ENCODE data around the gene TXNIP.

The TXNIP gene

DNA sequence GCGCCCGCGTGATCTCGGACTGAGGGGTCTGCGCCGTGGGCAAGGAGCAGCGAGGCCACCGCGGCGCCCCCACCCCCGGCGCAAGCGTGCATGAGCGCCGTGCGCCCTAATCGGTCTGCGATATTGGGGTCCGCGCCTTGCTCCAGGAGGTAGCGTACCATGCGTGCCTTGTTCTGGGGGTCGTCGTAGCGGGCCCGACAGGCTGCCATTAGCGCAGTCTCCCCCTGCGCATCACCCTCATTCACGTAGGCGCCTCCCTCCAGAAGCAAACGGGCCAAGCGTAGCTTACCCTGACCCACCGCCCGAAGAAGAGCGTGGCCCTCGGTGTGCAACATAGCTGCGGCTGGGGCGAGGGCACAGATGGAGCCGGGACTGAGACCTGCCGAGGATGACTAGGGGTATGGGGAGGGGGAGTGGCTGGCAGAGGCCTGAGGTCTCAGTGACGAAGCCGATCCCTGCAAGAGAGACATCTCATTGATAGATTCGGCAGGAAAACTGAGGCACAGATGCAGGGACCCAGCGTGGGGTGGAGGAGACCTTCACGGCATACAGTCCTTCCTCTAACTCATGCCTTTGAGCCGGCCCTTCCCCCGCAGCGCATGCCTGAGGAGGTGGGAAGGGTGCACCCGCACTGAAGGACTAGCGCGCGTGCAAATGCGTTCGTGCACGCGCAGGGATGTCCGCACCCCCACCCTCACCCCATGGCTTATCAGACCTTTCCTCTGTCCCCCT is 34.8 kb downstream of the TXNIP start:
- DNase-seq, result peak; percentile 51

DNA sequence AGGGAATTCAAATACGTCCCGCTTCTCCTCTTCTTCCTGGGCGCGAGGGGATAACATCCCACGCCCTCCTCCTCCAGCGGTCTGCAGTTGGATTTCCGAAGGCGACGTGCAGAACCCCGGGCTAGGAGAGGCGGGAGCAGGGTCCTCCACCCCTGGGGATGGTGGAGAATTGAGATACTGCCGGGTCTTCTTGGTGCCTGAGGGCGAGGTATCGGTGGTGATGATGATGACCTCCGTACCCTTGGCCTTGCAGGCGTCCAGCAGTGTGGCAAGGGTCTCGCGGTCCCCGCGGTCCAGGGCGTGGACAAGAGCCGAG is 35.3 kb downstream of the TXNIP start:
- no peak for DNase-seq

DNA sequence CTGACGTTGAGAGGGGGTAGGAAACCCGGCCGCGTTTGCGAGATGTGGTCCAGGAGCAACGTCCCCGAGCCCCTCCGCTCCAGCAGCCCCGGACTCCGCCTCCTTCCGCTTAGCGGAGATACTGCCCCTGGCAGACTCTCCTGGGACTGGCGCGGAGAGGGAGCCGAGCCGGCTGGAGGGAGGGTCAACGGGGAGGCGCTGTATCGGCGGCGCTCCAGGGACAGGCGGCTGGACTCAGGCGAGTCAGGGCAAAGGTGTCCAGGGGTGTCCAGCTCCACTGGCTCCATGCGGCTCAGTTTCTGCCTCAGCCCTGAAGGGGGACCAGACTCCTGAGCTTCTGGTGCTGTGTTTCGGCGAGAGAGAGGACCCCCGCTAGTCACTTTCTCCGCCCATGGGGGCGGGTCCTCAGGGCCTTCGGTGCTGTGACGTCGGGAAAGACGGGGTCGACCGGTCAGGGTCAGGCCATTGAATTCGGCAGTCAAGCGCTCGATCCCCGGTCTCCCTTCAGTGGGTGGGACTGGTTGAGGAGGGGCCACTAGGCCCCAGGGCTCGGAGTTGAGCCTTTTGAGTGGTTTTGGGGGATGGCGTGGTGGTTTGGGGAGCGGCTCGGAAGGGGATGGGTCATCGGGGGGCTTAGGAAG is 35.8 kb downstream of the TXNIP start:
- peak; percentile 50 for DNase-seq

DNA sequence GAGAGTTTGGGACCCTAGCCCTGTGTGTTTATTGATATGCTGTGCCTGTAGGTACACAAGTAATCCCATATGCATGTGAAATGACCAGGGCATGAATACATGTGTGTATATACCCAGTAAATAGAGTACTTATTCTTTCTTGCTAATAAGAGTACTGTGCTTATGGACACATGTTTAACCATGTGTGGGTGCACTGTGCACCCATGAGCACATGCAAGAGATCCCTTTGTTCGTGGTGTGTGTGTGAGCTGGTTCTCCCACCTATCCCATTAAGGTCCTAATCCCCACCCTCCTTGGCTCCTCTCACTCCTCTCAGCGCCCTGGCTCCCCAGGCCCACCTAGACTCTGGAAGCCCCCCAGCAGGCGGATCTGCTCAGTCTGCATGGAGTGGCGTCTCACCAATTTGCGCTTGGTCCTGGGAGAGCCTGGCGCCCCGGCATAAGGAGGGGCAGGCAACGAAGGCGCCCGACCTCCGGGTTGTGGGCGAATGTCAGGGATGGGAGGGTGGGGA is 36.4 kb downstream of the TXNIP start:
- DNase-seq, result no peak

DNA sequence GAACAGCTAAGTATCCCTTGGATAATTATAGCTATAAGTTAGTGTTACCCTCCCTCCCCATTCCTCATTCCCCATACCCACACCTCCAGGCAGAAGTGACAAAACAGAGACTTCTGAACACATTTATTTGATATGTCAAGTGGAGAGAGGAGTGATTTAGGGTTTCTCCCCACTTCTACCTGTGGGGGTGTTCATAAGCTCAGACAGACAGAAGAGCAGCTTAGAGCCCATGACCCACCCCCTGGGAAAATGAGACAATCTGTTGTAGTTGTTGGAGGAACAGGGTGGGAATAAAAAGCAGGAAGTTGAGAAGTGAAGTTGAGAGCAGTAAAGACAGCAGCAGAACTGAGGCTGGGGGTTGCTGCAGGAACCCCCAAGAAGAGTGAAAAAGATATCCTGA is 37.0 kb downstream of the TXNIP start:
- no peak for DNase-seq

DNA sequence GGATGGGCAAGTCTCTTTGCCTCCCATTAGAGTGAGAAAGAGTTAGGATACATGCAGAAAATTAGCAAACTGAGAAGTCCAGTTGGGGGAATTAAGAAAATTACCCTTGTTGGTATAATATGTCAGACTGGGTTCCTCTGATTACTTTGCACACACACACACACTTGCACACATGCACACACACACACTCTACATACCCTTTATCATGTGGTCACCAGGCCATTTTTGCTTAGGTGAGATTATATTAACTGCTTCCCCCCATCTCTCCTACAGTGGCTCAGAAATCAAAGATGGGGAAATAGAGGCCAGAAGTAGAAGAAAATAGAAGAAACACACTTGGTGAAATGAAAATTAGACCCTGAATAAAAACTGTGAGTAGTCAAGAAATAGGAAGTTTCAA is 37.6 kb downstream of the TXNIP start:
- no peak for DNase-seq

DNA sequence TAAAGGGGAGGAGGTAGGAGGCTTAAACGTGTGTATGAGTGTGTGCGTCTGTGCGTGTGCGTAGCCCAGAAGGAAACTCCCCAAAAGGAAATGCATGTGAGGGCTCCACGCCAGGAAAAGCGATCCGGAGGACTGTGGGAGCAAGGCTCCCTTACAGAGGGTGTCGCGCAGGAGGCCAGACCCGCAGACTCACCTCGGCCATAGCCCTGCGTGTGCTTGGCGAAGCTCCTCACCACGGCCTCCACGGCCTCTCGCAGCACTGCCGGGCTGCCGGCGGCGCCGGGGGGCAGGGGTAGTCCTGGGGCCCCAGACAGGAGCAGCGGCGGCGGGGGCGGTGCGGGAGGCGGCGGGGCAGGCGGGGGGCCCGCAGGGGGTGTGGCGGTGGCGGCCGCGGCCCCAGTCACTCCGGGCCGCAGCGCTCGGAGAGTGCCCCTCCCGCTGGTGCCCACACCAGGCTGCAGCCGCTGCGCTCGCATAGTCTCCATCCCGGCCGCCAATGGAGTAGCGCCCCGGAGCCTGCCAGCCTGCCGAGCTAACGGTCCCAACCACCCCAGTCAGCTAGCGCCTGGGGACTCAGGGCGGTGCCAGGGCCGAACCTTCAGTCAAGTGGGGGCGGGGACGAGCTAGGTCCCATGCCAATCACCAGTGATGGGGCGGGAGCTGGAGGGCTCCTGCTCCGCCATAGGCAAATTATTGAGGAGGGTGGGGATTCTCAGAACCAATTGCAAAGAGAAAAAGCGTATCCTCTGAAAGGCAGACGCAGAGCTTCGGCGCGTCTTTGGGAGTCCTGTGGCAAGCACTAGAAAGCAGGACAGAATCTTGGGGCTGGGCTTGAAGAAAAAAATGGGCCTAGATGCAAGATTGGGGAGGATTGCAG is 38.7 kb downstream of the TXNIP start, which contains the start of gene LIX1L:
Gene LIX1L, minus strand, starts transcription at position 575 of the 877 bp plus-strand sequence. Its CDS starts 90 bp downstream, at position 485.
- peak; percentile 93 for DNase-seq

DNA sequence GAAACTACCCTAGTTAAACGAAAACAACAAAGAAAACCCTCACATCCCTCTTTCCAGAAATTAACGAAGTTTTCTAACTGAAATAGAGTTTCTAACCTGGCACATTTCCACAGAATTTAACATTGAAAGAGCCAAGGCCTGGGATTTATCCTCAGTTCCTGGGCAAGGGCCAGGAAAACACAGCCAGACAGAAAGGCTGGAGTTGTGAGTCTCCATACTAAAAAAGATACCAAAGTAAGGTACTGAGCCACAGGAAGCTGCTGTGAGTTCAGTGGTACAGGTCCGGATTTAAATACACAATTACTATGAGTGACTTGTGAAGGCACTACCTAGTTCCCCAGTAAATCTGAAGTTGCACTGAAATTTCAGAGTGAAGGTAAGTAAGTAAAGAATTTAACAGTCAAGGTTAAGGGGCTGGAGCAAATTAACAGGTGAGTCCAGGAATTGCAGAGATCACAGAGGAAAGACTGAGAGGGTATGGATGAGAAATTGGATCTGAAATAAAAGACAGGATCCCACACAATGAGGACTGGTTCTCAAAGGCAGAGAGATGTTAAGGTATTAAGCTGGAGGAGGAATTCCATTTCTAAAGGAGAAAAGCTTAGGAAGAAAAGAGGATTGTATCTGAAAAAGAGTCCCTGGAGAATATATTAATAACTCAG is 39.5 kb downstream of the TXNIP start:
- no peak for DNase-seq

DNA sequence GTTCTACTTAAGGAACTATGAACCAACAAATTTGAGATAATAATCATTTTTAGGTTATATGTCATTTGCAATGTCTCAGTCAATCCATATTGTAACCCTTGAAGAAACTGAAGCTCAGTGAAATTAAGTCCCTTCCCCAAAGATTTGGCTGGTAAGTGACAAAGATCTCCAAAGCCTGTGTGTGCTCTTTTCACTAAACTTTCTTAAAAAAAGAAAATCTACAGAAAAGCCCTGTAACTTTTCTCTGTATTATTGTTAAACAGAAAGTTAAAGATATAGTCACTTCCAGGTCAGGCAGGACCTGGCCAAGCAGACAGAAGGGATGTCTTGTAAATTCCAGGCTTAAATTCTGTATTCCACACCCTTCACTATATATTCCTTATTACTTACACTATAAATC is 40.0 kb downstream of the TXNIP start:
- no peak for DNase-seq

DNA sequence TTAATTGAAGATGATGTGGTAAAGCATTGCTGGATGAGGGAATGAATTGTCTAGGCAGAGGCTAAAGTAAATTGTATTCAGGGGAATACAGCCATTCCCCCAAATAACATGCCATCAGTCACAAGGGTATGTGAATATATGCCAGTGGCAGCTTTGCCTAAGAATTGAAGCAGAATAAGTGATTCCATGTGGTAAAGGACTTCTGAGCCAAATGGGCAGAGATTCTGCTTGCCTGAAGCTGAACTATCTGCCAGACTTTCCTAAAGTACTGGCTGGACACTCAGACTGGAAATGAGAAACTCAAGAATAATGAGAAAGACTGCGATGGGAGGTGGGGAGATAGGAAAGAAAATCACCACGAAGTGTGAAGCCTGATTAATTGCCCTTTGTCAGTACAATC is 40.9 kb downstream of the TXNIP start:
- no peak for DNase-seq

DNA sequence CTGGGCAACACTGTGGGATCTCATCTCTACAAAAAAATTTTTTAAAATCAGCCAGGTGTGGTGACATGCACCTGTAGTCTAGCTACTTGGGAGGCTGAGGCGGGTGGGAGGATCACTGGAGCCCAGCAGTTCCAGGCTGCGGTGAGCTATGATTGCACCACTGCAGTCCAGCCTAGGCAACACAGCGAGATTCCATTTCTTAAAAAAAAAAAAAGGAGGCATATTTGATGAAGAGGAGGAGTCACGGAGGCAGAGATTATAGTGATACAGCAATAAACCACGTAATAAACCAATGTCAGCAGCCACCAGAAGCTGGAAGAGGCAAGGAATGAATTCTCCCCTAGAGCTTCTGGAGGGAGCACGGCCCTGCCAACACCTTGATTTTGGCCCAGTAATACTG is 42.5 kb downstream of the TXNIP start:
- DNase-seq, result no peak

DNA sequence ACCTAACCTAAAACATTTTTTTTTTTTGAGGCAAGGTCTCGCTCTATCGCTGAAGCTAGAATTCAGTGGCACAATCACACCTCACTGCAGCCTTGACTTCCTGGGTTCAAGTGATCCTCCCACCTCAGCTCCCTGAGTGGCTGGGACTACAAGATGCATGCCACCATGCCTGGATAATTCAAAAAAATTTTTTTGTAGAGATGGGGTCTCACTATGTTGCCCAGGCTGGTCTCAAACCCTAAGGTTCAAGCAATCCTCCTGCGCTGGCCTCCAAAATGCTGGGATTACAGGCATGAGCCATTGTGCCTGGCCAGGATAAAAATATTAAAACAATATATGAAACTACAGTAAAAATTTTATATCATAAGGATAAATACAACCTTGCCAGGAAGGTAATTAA is 43.5 kb downstream of the TXNIP start:
- DNase-seq, result no peak

DNA sequence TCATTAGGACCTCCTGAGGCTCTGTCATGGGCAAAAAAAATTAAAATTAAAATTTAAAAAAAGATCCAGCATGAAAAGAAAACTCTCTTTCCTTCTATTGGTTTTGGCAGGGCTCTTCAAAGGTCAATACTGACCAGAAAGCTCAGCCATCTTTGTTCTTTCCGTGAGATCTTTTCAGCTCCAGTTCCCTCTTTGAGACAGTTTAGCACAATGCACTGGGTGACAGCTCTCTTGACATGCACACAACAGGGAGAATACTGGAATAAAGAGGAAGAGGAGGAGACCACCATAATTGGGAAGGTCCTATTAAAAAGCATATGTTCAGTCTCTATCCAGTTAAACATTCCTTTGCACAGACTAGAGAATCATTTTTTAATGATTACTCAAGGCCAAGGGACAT is 44.9 kb downstream of the TXNIP start:
- no peak for DNase-seq

DNA sequence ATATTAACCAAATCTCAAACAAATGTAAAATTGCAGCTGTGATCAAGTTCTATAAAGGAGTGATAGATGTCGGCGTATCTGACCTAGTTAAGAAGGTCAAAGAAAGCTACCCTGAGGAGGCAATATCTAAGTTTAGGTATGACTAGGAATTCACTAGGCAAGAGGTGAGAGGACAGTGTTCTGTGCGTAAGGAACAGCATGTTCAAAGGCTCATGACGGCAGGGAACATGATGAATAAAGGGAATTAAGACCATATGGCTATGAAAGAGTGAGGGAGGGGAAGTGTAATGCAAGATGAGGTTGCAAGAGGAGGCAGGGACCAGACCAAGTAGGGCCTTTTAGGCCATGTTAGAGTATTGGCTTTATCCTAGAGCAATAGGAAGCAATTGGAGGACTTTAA is 47.2 kb downstream of the TXNIP start:
- no peak for DNase-seq

DNA sequence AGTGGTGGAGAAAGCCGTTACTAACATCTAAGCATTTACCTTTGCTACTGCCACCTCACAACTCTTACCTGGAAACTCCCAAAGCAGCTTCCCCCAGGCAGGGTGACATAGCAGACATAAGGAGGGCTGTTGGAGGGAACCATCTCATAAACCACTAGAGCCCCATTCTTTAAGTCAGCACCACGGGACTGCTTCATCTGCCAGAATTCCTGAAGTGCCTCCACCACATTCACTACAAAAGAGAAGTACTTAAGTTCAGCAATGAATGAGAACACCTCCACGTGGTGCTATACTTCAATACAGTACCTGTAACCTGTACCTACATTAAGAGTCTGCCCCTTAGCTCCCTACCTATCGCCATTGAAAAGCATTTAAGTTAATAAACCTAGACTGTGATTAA is 48.8 kb downstream of the TXNIP start:
- DNase-seq, result no peak

DNA sequence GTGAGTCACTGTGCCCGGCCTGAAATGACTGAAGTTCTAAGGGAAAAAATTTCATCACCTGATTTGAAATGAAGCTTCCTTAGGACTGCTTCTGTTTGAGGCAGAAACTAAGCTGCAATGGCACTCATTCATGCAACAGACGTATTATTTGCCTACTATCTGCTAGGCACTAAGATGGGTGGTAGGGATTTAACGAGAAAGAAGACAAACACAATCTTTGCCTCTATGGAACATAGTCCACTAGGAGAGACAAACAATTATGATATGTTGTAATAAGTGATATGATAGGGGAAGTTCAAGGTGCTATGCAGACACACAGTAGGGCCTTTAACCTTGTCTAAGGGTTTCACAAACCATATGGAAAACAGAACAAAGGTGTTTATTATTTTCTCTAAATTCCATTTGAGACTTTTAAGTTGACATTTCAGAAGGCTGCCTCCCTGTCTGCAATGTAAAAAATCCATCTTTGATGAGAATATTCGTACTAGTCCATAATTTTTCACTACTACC is 49.8 kb downstream of the TXNIP start:
- DNase-seq, result no peak

DNA sequence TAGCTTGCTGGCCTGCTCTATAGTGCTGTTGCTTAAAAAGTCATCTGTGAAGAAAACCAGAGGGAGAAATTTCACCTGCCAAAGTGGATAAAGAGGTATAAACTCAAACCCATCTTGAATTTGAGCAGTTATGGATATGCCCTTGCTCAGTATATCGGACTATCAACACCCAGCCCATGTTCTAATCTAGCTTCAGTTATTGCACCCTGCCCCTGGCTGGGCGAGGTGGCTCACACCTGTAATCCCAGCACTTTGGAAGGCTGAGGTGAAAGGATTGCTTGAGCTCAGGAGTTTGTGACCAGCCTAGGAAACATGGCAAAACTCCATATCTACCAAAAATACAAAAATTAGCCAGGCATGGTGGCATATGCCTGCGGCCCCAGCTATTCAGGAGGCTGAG is 51.8 kb downstream of the TXNIP start:
- no peak for DNase-seq

DNA sequence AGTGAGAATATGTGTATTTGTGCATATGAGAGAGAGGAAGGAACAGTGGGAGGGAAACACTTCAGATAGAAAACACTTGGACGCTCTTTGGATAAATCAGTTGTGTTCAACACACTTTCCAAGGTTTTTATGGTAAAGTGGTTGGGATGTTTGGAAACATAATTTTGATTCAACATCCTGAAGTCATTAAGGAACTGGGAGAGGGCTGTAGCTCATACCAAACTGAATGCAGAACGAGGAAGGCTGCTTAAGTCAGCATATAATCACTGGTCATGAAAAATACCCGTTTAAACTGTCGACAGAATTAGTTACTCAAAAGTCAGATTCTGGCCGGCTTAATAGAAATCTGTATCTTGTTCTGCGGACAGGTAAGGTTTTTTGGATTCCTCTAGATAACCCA is 53.5 kb downstream of the TXNIP start:
- no peak for DNase-seq

All from activated CD8-positive, alpha-beta memory T cell treated with anti-CD3 and anti-CD28 coated beads, Interleukin-2, amount 50 U/mL, for 4 hours (primary cell).